Measurements from ENCODE around the gene GAP43.

- no peak for TF ChIP-seq CTCF (conservative IDR thresholded peaks at IDR 0.05; ENCODE audit: low read length)
- no peak for TF ChIP-seq EZH2phosphoT487 (IDR thresholded peaks at IDR 0.05; ENCODE audit: borderline replicate concordance)
These were observed 6.8 kb upstream of the GAP43 start for GRCh38 chr3:115616461-115616860.

Measured in Loucy (cell line).